ENCODE measurements around the gene MVB12B. TPM values are rescaled to one million over a fixed set of nuclear protein-coding genes. Genes with fewer than 3 reads are reported as not detected.

MVB12B gene
- total and polyA plus RNA-seq, 2 of the 8 experiments (the other 6 are each of a cell fraction or from before 2014, with no cell fraction given), result 2.6 to 5.0 TPM

GRCh38 chr9:126491949-126492348 is 165.3 kb downstream of the MVB12B start (continued):
- no peak for TF ChIP-seq ATF3 (IDR thresholded peaks at IDR 0.05; ENCODE audit: insufficient read depth, low read depth, low read length)
- TF ChIP-seq MAFK (IDR thresholded peaks at IDR 0.05; ENCODE audit: low read depth, low read length), result no peak
- TF ChIP-seq CHD2 (IDR thresholded peaks at IDR 0.05; ENCODE audit: low read length), result no peak
- TF ChIP-seq SRF (IDR thresholded peaks at IDR 0.05; ENCODE audit: low read depth, low read length), result no peak
- TF ChIP-seq FOSL1 (IDR thresholded peaks at IDR 0.05; ENCODE audit: insufficient read depth, low read depth, low read length), result no peak
